G401 (cell line): ENCODE results near the gene MAML2. TPM values are rescaled to one million over a fixed set of nuclear protein-coding genes. Genes with fewer than 3 reads are reported as not detected.

Source experiments
- DNase-seq: peaks from one replicate; pipeline ENCODE4 v3.0.0-alpha.2; 2015; ENCODE audit warnings: low spot score
- in situ Hi-C: cut with HindIII; loops from 2 replicates; pipeline ENCODE4 v1.10.0; 2016; ENCODE audit warnings: low sequenced_read_pairs, mixed read lengths
- total RNA-seq: library from RNA; depleted of rRNA; stranded (reverse); fragments of >200 nt; shearing (Covaris generic); gene quantifications from 2 replicates; pipeline ENCODE4 v1.2.3, GENCODE V29; 2014; rRNA removed

The MAML2 gene
- total RNA-seq, 1 experiment from 2014 or later, result not detected

- DNase-seq, result no peak
- in situ Hi-C loops, result no loop called here
These were observed 398.4 kb downstream of the MAML2 start for GRCh38 chr11:95944623-95945022.

- DNase-seq, result no peak
- in situ Hi-C loops, result no loop called here
These were observed 399.4 kb downstream of the MAML2 start for GRCh38 chr11:95943546-95943945.

- in situ Hi-C loops, result no loop called here
- DNase-seq, result no peak
These were observed 403.9 kb downstream of the MAML2 start for GRCh38 chr11:95939091-95939490.

GRCh38 chr11:95937358-95937757 is 405.6 kb downstream of the MAML2 start:
- in situ Hi-C loops, result no loop called here
- no peak for DNase-seq

GRCh38 chr11:95933594-95933993 is 409.4 kb downstream of the MAML2 start:
- in situ Hi-C loops, result no loop called here
- no peak for DNase-seq

- in situ Hi-C loops, result no loop called here
- no peak for DNase-seq
These were observed 411.1 kb downstream of the MAML2 start for GRCh38 chr11:95931916-95932315.

- in situ Hi-C loops, result no loop called here
- no peak for DNase-seq
These were observed 412.0 kb downstream of the MAML2 start for GRCh38 chr11:95930948-95931347.

- in situ Hi-C loops, result no loop called here
These were observed 416.3 kb downstream of the MAML2 start for GRCh38 chr11:95926726-95927125.

More at GRCh38 chr11:95926726-95927125, 416.3 kb downstream of the MAML2 start:
- DNase-seq, result no peak

Other genes starting within 250 kb of the MAML2 start
- gene CCDC82, start 46.7 kb upstream of the MAML2 start, total RNA-seq, result 5.5 and 7.1 TPM in 2 replicates
- gene JRKL, start 46.8 kb upstream of the MAML2 start, total RNA-seq, result 0.24 and 2.6 TPM in 2 replicates